A549 (cell line): Measurements from ENCODE around the gene GNPDA1. TPM values are rescaled to one million over a fixed set of nuclear protein-coding genes. Genes with fewer than 3 reads are reported as not detected.
A peak's percentile ranks its signal among the peaks of the same experiment; 100 is the strongest.

Experiments
- ATAC-seq, 2 experiments: fragments of 200-7000 bp in 1 of 2; fragments of >200 bp in 1 of 2; cut with Nextera tagmentation in 1 of 2; cut with Tn5 transposase in 1 of 2; 3 replicates each; pipeline versions ENCODE4 v1.8.0 to v1.9.1; 2018 to 2020; ENCODE audit warnings: mild to moderate bottlenecking in 1 of 2, moderate library complexity in 1 of 2
- CTCF ChIA-PET: fragments of 300-600 bp; sonication (Branson Sonifier 250); formaldehyde crosslinking; extraction: SDS; loops from one replicate; lab custom pipeline; 2021; ENCODE audit warnings: antibody characterized with exemption, inconsistent platforms; lab: Yijun Ruan, JAX
- POLR2A ChIA-PET: fragments of 350-600 bp; formaldehyde crosslinking; extraction: SDS; loops from one replicate; lab custom pipeline; 2021; ENCODE audit warnings: antibody characterized with exemption, inconsistent platforms; lab: Yijun Ruan, JAX
- DNase-seq, 2 experiments: peaks; one replicate each; pipeline versions ENCODE4 v3.0.0 to v3.0.0-alpha.2; 2011 to 2016; ENCODE audit warnings: low read depth in 1 of 2, low spot score in 1 of 2
- FAIRE-seq: peaks from 2 replicates; lab custom pipeline; 2011; peaks lifted over from hg19 to GRCh38; lab: Jason Lieb, UNC
- H3K27ac ChIP-seq, 2 experiments: fragments of >200 bp; sonication (Bioruptor Twin); formaldehyde crosslinking; 3 replicates each; pipeline ENCODE4 v1.5.1; 2016 to 2017
- H3K4me1 ChIP-seq: fragments of >200 bp; sonication (Bioruptor Twin); formaldehyde crosslinking; 3 replicates; pipeline ENCODE4 v1.6.1; 2016
- H3K4me2 ChIP-seq: fragments of >200 bp; sonication (Bioruptor Twin); formaldehyde crosslinking; 3 replicates; pipeline ENCODE4 v1.6.1; 2016
- H3K4me3 ChIP-seq: fragments of >200 bp; sonication (Bioruptor Twin); formaldehyde crosslinking; 3 replicates; pipeline ENCODE4 v1.5.1; 2016
- H3K9me3 ChIP-seq: fragments of >200 bp; sonication (Bioruptor Twin); formaldehyde crosslinking; 3 replicates; pipeline ENCODE4 v1.6.1; 2016
- FOSB ChIP-seq: fragments of 250-450 bp; sonication (Bioruptor Pico); IDR thresholded peaks from 2 replicates; pipeline ENCODE4 v1.5.0; 2020; ENCODE audit warnings: mild to moderate bottlenecking, moderate library complexity
- FOXS1 ChIP-seq: fragments of 250-450 bp; sonication (Bioruptor Pico); IDR thresholded peaks from 2 replicates; pipeline ENCODE4 v1.5.0; 2020; ENCODE audit warnings: mild to moderate bottlenecking, moderate library complexity
- HEYL ChIP-seq: fragments of 250-450 bp; sonication (Bioruptor Pico); IDR thresholded peaks from 2 replicates; pipeline ENCODE4 v1.8.0; 2021; ENCODE audit warnings: mild to moderate bottlenecking, moderate library complexity
- HOXA7 ChIP-seq: fragments of 250-450 bp; sonication (Bioruptor Pico); IDR thresholded peaks from 2 replicates; pipeline ENCODE4 v1.5.0; 2020; ENCODE audit warnings: mild to moderate bottlenecking, moderate library complexity
- JUN ChIP-seq, 2 experiments: fragments of >200 bp; sonication (Bioruptor Twin); formaldehyde crosslinking; IDR thresholded peaks; 2 replicates in 1 of 2; 3 replicates in 1 of 2; pipeline ENCODE4 v1.6.1; 2016 to 2017
- JUNB ChIP-seq: fragments of >200 bp; sonication (Bioruptor Twin); formaldehyde crosslinking; IDR thresholded peaks from 2 replicates; pipeline ENCODE4 v1.6.1; 2016
- MYC ChIP-seq: IDR thresholded peaks from 2 replicates; pipeline ENCODE4 v1.6.1; 2012; ENCODE audit warnings: mild to moderate bottlenecking, inconsistent platforms, low read length, improper control_type of control experiment, borderline replicate concordance
- PHF8 ChIP-seq: fragments of 200-600 bp; sonication (generic); IDR thresholded peaks from 2 replicates; pipeline ENCODE4 v1.6.1; 2016; ENCODE audit warnings: low read depth, mild to moderate bottlenecking, antibody characterized with exemption, moderate library complexity, borderline replicate concordance
- POLR2A ChIP-seq: IDR thresholded peaks from 2 replicates; pipeline ENCODE4 v1.6.1; 2012; ENCODE audit warnings: mild to moderate bottlenecking, low read length
- RAD21 ChIP-seq, 2 experiments: fragments of >200 bp in 1 of 2; sonication (Bioruptor Twin) in 1 of 2; formaldehyde crosslinking in 1 of 2; IDR thresholded peaks in 1 of 2; conservative IDR thresholded peaks in 1 of 2; 2 replicates in 1 of 2; 3 replicates in 1 of 2; pipeline ENCODE4 v1.6.1; 2012 to 2018; ENCODE audit warnings: inconsistent platforms in 1 of 2
- SMC3 ChIP-seq: fragments of >200 bp; sonication (Bioruptor Twin); formaldehyde crosslinking; IDR thresholded peaks from 3 replicates; pipeline ENCODE4 v1.6.1; 2018; ENCODE audit warnings: inconsistent platforms
- TP53 ChIP-seq: fragments of 250-450 bp; sonication (Bioruptor Pico); IDR thresholded peaks from 2 replicates; pipeline ENCODE4 v1.5.0; 2021; ENCODE audit warnings: mild to moderate bottlenecking, moderate library complexity
- WGBS: methylation state at CpG from one replicate; pipeline ENCODE4 v1.1.6; 2017; ENCODE audit errors: missing lambda C conversion rate; 5-methylcytosine and 5-hydroxymethylcytosine counted together
- polyA plus RNA-seq, 4 experiments: library from polyadenylated mRNA; depleted of rRNA in 3 of 4; stranded (reverse); fragments of >200 nt; fragmentation: RNase III in 1 of 4; extraction: RNeasy Plus Mini Kit Qiagen cat#74134 plus additional on column Dnase treatment in 1 of 4; gene quantifications; 2 replicates in 3 of 4; 3 replicates in 1 of 4; pipeline ENCODE4 v1.2.3, GENCODE V29; 2011 to 2017
- TF ChIP-seq, protein P1 (sequence below): IDR thresholded peaks from 2 replicates; pipeline ENCODE4 v1.6.1; 2012
- TF ChIP-seq, protein P2 (sequence below): fragments of 250-450 bp; sonication (Bioruptor Pico); IDR thresholded peaks from 2 replicates; pipeline ENCODE4 v1.5.0; 2020; ENCODE audit warnings: low read depth, mild to moderate bottlenecking, moderate library complexity
- TF ChIP-seq, protein P3 (sequence below): fragments of 450-650 bp; IDR thresholded peaks from 2 replicates; pipeline ENCODE4 v1.6.1; 2014; ENCODE audit warnings: antibody characterized with exemption
- TF ChIP-seq, protein P4 (sequence below): IDR thresholded peaks from 2 replicates; pipeline ENCODE4 v1.6.1; 2012
- TF ChIP-seq, protein P5 (sequence below): fragments of >200 bp; sonication (Bioruptor Twin); formaldehyde crosslinking; IDR thresholded peaks from 3 replicates; pipeline ENCODE4 v1.6.1; 2016
- TF ChIP-seq, protein P6 (sequence below): fragments of >200 bp; sonication (Bioruptor Twin); formaldehyde crosslinking; IDR thresholded peaks from 3 replicates; pipeline ENCODE4 v1.5.1; 2016
- TF ChIP-seq, protein P7 (sequence below): fragments of 250-450 bp; sonication (Bioruptor Pico); IDR thresholded peaks from 2 replicates; pipeline ENCODE4 v1.5.0; 2021; ENCODE audit warnings: mild to moderate bottlenecking, moderate library complexity, borderline replicate concordance

GNPDA1 gene
- polyA plus RNA-seq, 2 of the 4 experiments (the other 2 are of a cell fraction) = 17.1 to 53.2 TPM

DNA sequence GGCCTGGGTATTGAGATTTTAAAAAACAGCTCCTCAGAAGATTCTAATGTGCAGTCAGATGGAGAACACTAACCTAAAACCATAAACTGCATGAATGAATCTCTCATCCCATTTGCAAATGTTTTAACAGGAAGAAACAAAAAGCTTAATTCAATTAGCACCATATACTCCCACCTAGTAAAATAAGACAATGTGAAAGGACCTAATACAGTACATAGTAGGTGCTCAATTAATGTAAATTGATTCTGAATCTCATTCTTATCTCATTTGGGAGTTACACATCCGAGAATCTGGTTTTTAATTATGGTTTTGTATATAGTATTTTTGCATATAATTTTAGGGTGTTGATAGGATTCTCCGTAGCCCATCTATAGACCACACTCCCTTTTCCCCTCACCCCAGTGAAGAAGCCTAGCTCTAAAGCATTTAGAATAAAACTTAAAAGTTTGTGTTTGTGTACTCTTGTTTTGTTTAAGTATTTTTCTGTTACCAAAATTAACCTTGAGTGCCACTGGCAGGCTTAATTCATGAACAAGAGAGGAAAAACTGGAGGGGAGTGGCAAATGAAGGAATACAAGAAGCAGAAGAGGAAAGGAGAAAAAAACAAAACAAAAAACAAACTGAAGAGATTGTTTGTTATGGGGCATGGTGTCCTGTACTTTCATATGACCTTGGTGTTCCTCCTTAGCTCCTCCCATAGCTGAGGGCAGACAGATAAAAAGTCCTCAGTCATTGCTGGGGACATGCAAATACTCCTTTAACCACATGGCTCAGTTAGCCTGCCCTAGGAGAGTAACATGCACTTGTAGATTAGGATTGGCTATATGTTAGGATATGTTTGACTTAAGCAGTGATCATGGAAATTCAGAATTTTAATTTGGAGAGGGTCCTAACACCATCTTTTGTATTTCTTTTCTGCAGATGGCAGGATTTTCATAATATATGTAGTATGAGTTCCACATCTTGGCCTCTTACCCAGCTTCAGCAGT lies 42.8 kb downstream of the GNPDA1 start:
- ATAC-seq (peak; percentile 21 to 33; a peak in 3 of 6 replicates), FAIRE-seq (no peak), DNase-seq (peak; percentile 53 to 55)
- peaks cover 25% of the 10 kb centered on the region for H3K4me1 ChIP-seq
- CTCF ChIA-PET = interaction anchor here (0.8 to 17.2 kb wide), 30 partner anchors 8 to 305 kb away, joined by 3 to 325 read pairs (median 5); partner anchors contain the start of genes GNPDA1 and PCDH12
- H3K27ac ChIP-seq = peak overlapping the region; percentile 94 to 96
- peak overlapping the region; percentile 85 for H3K4me3 ChIP-seq
- H3K9me3 ChIP-seq = no peaks in the 10 kb centered on the region
- WGBS = 28% methylated on average over 2 of the region's 2 CpGs
- TF ChIP-seq FOSB (CRISPR knock-in tag) (no peak), HEYL (CRISPR knock-in tag) (no peak), HOXA7 (CRISPR knock-in tag) (0 out of 2 replicates have a peak, but pooled peaks have one; percentile 64), FOXS1 (no peak)
- TF ChIP-seq, protein P1, sequence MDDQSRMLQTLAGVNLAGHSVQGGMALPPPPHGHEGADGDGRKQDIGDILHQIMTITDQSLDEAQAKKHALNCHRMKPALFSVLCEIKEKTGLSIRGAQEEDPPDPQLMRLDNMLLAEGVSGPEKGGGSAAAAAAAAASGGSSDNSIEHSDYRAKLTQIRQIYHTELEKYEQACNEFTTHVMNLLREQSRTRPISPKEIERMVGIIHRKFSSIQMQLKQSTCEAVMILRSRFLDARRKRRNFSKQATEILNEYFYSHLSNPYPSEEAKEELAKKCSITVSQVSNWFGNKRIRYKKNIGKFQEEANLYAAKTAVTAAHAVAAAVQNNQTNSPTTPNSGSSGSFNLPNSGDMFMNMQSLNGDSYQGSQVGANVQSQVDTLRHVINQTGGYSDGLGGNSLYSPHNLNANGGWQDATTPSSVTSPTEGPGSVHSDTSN = no peak
- TF ChIP-seq, protein P2, sequence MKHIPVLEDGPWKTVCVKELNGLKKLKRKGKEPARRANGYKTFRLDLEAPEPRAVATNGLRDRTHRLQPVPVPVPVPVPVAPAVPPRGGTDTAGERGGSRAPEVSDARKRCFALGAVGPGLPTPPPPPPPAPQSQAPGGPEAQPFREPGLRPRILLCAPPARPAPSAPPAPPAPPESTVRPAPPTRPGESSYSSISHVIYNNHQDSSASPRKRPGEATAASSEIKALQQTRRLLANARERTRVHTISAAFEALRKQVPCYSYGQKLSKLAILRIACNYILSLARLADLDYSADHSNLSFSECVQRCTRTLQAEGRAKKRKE = no peak
- peak overlapping the region; percentile 94 for H3K4me2 ChIP-seq
- POLR2A ChIA-PET = interaction anchor here (0.6 to 2.3 kb wide), 13 partner anchors 9 to 1323 kb away, joined by 3 to 19 read pairs (median 5); partner anchors contain the start of genes DELE1, GNPDA1, IK and NDUFA2

DNA sequence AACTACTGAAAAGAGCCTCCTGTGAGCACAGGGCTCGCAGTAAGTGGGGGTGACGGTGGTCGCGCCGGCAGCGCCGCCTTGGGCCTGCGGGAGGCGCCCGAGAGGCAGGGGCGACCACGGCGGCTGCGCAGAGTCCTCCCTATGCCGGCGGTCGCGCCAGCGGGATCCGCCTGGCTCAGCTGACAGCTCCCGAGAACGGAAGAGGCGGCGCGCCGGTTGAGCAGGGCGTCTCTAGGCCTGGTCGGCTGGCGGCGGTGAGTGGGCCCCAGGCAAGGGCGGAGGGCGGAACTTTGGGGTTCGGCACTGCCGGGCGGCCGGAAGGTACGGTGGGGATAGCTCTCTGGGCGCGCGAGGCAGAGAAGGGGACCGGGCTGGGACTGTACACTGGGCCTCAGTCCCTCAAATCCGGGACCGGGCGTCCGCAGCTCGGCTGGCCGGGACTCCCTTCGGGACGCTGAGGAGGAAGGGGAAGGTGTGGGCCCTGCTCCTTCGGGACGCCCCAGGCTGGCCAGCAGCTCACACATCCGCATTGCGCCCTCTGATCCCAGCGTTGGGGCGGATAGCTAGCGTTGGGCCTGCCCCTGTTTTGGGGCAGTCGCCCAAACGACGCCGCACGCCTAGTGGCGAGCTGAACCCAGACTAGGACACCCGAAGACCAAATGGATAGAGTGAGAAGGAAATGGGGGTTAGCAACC lies 43.8 kb downstream of the GNPDA1 start, which contains the start of gene RNF14:
RNF14 (plus strand) TSS at position 192 of the 695 bp plus-strand sequence. CDS start 4,484 bp downstream, outside the sequence.
- peak; percentile 96 to 99 for ATAC-seq
- Histone ChIP-seq H3K27ac (peak within 1 kb of the TSS; percentile 94 to 96), H3K4me3 (peak within 1 kb of the TSS; percentile 85), H3K4me1 (peaks cover 22% of the 10 kb centered on the region), H3K4me2 (peak within 1 kb of the TSS; percentile 94), H3K9me3 (no peaks in the 10 kb centered on the region)
- no peak for TF ChIP-seq FOSB (CRISPR knock-in tag)
- TF ChIP-seq, protein P3, sequence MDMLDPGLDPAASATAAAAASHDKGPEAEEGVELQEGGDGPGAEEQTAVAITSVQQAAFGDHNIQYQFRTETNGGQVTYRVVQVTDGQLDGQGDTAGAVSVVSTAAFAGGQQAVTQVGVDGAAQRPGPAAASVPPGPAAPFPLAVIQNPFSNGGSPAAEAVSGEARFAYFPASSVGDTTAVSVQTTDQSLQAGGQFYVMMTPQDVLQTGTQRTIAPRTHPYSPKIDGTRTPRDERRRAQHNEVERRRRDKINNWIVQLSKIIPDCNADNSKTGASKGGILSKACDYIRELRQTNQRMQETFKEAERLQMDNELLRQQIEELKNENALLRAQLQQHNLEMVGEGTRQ = peak; percentile 19; the same call in 1 of the 2 replicates
- TF ChIP-seq, protein P4, sequence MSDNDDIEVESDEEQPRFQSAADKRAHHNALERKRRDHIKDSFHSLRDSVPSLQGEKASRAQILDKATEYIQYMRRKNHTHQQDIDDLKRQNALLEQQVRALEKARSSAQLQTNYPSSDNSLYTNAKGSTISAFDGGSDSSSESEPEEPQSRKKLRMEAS = peak; percentile 69; the same call in 1 of the 2 replicates
- 0 out of 3 replicates have a peak, but pooled peaks have one; percentile 14 for TF ChIP-seq SMC3
- no peak for TF ChIP-seq JUNB
- TF ChIP-seq RAD21 (conservative IDR thresholded peaks at IDR 0.05 in 1 of 2, IDR thresholded peaks at IDR 0.05 in 1 of 2) = 0 out of 5 replicates have a peak, but pooled peaks of 1 of the 2 experiments have one; percentile 4
- TF ChIP-seq, protein P5, sequence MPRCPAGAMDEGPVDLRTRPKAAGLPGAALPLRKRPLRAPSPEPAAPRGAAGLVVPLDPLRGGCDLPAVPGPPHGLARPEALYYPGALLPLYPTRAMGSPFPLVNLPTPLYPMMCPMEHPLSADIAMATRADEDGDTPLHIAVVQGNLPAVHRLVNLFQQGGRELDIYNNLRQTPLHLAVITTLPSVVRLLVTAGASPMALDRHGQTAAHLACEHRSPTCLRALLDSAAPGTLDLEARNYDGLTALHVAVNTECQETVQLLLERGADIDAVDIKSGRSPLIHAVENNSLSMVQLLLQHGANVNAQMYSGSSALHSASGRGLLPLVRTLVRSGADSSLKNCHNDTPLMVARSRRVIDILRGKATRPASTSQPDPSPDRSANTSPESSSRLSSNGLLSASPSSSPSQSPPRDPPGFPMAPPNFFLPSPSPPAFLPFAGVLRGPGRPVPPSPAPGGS = 0 out of 3 replicates have a peak, but pooled peaks have one; percentile 72
- 0 out of 2 replicates have a peak, but pooled peaks have one; percentile 31 for TF ChIP-seq MYC
- TF ChIP-seq, protein P6, sequence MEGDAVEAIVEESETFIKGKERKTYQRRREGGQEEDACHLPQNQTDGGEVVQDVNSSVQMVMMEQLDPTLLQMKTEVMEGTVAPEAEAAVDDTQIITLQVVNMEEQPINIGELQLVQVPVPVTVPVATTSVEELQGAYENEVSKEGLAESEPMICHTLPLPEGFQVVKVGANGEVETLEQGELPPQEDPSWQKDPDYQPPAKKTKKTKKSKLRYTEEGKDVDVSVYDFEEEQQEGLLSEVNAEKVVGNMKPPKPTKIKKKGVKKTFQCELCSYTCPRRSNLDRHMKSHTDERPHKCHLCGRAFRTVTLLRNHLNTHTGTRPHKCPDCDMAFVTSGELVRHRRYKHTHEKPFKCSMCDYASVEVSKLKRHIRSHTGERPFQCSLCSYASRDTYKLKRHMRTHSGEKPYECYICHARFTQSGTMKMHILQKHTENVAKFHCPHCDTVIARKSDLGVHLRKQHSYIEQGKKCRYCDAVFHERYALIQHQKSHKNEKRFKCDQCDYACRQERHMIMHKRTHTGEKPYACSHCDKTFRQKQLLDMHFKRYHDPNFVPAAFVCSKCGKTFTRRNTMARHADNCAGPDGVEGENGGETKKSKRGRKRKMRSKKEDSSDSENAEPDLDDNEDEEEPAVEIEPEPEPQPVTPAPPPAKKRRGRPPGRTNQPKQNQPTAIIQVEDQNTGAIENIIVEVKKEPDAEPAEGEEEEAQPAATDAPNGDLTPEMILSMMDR = peak; percentile 89
- TF ChIP-seq, protein P1 = peak; percentile 69; the same call in 1 of the 2 replicates
- TF ChIP-seq JUN (IDR thresholded peaks at IDR 0.05) = peak in 1 of 2 experiments; percentile 89; a peak in 4 of 5 replicates
- peak; percentile 93 for TF ChIP-seq PHF8
- TF ChIP-seq TP53 (CRISPR knock-in tag) = no peak
- TF ChIP-seq POLR2A = peak; percentile 78
- TF ChIP-seq, protein P7, sequence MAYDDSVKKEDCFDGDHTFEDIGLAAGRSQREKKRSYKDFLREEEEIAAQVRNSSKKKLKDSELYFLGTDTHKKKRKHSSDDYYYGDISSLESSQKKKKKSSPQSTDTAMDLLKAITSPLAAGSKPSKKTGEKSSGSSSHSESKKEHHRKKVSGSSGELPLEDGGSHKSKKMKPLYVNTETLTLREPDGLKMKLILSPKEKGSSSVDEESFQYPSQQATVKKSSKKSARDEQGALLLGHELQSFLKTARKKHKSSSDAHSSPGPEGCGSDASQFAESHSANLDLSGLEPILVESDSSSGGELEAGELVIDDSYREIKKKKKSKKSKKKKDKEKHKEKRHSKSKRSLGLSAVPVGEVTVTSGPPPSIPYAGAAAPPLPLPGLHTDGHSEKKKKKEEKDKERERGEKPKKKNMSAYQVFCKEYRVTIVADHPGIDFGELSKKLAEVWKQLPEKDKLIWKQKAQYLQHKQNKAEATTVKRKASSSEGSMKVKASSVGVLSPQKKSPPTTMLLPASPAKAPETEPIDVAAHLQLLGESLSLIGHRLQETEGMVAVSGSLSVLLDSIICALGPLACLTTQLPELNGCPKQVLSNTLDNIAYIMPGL (CRISPR knock-in tag) = peak; percentile 88; the same call in 1 of the 2 replicates
- ChIA-PET CTCF (interaction anchor here (0.5 to 17.2 kb wide), 44 partner anchors 8 to 360 kb away, joined by 3 to 325 read pairs (median 5); partner anchors contain the start of genes DELE1, GNPDA1 and PCDH12), POLR2A (interaction anchor here (0.6 to 2.3 kb wide), 17 partner anchors 8 to 1322 kb away, joined by 3 to 19 read pairs (median 4); partner anchors contain the start of genes DELE1, GNPDA1, IK and NDUFA2)
- no peak for FAIRE-seq
- peak; percentile 86 to 94 for DNase-seq
- 1% methylated on average over 25 of the region's 63 CpGs for WGBS
